ENCODE results near the gene AGAP1.

AGAP1 gene

DNA sequence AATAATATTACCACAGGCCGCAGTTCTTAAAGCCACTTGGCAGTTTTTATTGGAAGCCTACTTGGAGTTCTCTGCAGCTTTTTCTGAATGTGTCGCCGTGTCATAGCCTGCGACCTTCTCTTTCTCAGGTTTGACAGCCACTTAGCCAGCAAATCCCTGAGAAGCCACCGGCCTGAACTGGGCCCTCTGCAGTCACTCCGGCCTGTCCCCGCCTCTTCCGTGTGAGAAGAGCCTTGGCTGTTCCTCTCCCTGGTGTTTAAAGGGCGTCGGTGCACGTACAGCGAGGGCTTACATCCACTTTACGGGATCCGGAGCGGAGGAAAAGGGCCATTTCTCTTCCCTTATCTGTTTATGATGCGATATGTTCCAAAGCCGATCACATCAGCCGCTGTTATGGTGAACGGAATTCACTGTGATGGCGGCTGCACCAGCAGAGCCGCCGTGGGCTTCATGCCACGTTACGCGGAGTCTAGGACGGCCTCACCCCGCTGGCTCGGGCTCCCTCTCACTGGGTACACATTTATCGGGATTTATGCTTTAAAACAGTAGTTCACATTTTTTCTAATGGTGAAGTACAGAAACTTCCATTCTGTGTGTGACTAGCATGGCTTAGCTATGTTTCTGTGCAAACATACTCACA, 607.6 kb downstream of the AGAP1 start:
- no peak for DNase-seq (ENCODE audit: low spot score)

DNA sequence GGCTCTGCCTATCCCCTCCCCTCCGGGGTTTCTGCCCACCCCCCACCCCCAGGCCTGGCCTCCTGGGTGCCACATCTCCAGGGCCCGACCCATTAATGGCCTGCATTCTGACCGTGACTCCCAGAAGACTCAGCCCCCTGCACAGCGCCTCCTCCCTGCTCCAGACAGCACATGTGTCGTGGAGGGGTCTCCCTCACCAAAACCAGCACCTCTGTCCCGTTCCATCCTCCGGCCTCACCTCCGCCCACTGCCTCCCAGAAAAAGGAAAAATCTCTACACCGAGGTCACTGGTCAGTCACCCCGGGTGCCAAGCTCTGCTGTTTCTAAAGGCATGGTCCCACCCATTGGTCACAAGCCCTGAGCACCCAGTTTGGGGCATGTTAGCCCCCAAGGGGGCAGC, 609.1 kb downstream of the AGAP1 start:
- no peak for DNase-seq (ENCODE audit: low spot score)

DNA sequence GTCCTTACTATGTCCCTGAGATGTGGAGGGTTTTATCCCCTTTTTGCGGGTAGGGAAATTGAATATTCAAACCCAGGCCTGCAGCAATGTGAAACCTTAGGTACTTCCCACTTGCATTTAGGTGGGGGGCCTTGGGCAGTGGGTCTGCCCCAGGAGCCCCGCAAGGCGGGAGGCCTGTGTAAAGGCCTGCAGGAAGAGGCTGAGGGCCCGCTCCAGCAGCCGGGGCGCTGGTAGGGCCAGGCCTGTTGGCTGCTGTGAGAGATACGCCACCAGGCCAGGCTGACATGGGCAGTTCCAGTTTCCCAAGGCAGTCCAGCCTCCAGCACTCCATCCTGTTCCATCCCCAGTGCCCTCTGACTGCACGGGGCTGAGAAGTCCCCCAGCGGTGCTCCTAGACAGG, 610.1 kb downstream of the AGAP1 start:
- no peak for DNase-seq (ENCODE audit: low spot score)

DNA sequence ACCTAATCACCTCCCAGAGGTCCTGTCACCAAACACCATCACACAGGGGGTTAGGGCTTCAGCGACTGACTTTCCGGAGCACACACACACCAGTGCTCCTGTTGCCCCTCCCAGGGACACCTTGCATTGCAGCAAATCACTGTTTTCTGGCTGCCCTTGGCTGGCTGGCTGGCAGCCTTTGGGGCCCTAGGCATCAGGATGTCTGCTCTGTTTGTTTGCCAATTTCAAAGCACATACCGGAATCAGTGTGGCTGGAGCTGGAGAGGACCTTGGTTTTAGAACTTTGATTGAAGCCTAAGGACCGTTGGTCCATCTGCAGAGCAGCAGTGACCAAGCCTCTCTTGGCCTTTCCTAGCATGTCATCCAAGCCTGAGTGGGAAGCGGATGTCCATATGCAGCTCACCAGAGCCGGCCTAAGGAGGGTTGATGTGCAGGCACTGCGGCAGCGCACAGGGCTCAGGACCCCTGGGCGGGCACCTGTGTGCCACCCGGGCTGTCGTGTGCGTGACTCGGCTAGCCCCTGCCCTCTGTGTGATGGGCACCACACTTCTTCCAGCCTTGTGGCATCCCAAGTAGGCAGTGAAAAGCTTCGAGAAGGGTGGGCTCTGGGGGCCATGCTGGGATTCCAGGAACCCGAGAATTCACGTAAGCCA, 612.2 kb downstream of the AGAP1 start:
- no peak for DNase-seq (ENCODE audit: low spot score)

DNA sequence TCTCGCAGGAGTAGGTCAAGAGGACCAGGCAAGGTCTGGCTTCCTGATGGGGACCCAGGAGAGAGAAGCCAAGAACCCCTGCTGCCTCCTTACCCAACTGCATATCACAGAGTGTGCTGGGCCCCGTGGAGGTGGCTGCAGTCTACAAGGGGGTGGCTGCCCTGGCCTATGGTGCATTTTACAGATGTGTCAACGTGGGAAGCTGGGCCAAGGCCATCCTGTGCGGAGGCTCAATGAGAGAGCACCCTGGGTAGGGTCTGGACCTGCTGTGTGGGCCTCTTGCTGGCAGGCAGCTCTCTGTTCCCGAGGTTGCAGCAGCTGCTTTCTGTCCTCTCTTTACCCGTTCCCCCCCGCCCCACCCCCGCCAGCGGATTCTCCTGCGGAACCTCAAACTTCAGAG, 612.9 kb downstream of the AGAP1 start:
- no peak for DNase-seq (ENCODE audit: low spot score)

DNA sequence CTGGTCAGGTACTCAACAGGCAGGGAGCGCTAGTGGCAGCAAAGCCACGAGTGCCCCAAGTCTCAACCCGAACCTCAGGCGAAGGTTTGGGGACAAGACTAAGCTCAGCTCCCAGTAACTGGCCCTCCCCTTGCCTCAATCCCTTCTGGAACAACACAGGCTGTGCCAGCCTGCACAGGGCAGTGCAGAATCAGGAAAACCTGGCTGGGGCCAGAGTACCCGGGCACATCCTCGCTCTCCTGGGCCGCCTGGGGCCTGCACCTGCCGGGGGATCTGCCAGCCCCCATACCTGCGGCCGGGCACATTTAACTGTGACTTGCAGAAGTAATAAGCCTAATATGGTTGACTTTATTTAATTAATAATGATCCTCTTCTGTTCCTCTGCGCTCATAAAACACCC, 613.7 kb downstream of the AGAP1 start:
- DNase-seq (ENCODE audit: low spot score): no peak

DNA sequence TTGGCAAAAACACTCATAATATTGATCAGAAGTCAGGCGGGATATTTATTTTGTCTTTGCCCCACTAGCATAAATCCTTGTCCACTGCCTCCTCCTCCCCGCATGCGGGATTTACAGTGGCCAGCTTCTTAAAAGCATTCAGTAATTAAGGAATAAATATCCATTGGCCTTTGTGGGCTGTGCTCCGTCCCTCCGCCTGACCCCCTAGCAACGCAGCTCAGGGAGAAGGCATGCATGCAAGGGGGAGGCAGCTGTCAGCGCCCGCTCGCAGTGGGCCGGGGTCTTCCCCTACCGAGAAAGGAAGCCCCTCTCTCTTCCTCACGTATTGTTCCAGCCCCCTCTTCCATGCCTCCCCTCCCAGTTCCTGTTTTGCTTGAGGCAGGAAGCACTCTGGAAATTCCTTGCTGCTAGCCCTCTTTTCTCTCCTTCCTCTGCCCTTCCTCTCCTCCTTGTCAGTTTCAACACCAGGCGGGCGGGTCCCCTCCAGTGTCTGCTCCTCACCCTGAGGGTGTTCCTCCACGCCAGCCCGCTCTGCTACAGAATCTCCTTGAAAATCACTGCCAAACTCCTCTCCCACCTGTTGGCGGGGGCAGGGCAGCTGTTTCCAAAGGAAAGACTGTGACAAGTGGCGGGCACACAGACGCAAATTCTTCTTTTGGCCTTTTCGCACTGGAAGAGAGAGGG, 614.2 kb downstream of the AGAP1 start:
- DNase-seq (ENCODE audit: low spot score): no peak

DNA sequence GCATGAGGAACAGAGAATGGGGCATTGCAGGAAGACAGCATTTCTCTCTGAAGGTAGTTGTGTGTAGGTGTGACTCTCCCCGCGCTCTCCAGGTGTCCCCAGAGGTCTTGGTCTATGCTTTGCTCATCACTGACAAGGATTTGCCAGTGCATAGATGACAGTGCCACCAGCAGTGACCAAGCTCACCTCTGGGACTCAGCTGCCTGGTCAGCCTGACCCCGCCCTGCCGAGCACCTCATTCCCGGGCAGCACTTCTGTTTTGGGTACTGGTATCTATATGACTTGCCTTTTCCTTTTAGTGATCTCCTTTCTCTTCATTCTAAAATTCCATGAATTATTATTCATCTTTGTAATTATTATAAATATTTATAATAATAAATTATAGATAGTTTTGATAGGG, 615.2 kb downstream of the AGAP1 start:
- no peak for DNase-seq (ENCODE audit: low spot score)

DNA sequence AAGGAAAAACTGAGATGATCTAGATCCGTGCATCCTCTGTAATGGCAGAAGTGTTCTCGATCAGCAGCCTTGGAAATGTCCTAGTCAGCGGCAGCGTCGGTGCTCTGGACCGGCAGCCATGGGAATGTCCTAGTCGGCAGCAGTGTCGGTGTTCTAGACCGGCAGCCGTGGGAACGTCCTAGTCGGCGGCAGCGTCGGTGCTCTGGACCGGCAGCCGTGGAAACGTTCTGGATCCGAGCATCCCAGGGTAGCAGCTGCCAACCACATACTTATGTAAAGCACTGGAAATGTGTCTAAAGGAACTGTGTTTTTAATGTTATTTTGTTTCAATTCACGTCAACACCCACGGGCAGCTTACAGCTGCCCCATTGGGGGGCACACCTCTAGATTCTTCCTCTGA, 615.6 kb downstream of the AGAP1 start:
- no peak for DNase-seq (ENCODE audit: low spot score)

DNA sequence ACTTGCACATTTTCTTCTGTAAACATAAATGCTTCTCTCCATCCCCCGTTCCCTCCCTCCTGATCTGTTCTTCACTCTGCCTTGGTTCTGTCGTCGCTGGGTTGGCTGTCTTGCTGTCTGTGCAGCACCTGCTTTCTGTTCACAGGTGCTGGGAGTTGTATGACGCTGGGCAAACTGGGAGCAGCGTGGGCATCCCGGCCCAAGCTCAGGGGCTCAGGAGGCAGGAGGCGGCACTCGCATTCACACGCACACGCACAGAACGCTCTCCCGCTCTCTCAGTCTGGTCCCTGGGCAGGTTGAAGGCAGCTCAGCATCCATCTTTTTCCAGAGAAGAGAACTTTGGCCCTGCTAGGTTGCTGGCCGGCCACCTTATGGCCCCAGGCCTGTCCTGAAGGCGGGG, 618.6 kb downstream of the AGAP1 start:
- DNase-seq (ENCODE audit: low spot score): no peak

DNA sequence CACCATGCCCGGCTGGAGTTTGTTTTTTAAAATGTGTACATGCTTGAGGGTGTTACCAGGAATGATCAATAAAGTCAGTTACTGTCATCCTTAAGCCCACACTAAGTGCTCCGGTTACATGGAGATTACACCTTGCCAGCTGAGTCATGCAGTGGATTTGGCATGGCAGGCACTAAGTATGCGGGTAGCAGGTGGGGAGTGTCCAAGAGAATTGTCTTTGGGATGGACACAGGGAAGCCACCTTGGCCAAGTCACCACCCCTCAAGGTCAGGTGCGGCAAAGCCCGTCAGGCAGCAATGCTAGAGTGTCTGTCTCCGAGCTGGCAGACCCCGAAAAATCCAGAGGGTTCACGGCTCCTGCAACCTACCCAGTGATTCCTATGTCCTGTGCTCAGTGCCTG, 619.6 kb downstream of the AGAP1 start:
- DNase-seq (ENCODE audit: low spot score): no peak

DNA sequence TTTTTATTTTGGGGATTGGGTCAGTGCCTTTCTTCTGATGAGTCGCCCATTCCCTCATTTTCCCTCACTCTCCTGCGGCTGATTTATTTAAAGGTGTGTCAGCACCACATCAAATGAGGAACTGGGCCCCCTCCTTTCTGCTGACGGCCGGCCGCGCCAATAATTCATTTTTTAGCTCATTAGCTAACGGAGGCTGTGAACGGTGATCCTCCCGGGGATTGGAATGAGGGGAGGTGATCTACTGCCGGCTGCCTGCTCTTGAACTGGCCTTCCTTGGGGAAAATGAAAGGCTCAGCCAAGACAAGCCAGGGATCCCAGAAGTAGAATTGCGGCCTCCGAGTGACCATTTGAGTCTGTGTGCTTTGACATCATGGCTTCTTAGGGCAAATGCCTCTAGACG, 620.1 kb downstream of the AGAP1 start:
- DNase-seq (ENCODE audit: low spot score): no peak

DNA sequence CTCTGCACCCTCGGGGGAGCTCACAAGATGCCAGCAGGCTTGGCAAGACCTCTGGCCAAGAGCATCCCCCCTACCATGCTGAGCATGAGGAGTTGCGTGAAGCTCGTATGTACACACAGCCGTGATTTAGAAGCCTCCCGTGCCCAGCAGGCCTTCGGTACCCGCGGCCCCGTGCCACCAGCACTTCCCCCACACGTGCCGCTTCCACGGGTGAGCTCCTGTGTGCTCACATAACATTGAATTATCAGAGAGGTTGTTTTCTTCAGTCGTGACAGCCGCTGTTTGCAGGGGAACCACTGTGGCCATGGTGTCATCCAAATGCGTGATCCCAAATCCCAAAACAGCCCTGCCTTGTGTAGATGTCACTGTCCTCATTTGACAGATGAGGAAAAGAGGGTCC, 621.1 kb downstream of the AGAP1 start:
- DNase-seq (ENCODE audit: low spot score): no peak

DNA sequence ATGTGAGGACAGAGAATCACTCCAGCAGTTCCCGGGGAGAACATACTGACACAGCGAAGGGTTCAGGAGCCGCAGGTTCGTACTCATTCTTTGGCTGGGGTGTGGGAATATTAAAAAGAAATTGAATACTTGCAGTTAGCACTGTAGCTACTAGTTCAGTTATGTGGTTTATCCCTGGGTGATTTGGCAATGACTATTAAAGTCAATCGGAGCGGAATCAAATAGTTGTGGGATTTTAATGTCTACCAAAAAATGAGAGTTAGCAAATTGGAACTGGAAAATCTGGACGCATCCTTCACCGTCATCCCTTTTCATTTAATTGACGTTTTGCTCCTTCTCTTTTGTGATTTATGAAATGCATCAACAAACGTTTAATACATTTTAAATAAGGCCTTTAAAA, 623.6 kb downstream of the AGAP1 start:
- DNase-seq (ENCODE audit: low spot score): no peak

DNA sequence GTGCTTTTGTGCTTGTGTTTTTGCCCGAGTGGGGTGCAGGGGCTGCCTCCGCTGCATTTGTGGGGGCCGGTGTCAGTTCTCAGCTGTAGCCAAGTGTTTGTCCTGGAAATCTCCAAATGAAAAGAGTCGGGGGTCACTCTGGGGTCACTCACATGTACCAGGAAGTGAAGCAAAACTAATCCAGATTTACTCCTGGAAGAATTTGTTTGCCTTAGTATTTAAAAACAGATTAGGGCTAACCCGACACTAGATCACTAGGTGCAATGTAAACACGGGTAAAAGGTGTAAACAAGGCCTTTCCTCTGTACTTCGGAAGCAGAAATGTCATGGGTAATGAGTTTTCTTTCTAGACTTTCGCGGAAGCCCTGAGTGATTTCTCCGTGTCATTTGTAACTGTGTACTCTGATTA, 624.0 kb downstream of the AGAP1 start:
- DNase-seq (ENCODE audit: low spot score): no peak

DNA sequence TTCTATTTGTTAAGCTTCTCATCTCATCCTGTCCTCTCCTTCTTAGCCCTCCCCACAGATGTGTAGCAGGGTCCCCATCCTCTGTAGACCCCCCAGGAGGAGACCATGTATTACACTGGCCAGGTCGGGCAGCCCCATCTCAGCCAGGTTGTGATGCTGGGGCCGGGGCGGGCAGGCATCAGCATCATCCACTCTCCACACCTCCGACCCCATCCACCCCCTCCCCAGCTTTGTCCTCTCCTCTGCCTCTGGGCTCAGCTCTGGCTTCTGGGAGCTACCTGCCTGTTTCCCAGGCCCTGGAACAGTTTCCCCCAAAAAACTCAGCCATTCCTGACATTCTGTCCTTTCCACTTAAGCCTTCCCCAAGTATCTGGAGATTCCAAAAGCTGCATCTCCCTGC, 625.2 kb downstream of the AGAP1 start:
- no peak for DNase-seq (ENCODE audit: low spot score)

DNA sequence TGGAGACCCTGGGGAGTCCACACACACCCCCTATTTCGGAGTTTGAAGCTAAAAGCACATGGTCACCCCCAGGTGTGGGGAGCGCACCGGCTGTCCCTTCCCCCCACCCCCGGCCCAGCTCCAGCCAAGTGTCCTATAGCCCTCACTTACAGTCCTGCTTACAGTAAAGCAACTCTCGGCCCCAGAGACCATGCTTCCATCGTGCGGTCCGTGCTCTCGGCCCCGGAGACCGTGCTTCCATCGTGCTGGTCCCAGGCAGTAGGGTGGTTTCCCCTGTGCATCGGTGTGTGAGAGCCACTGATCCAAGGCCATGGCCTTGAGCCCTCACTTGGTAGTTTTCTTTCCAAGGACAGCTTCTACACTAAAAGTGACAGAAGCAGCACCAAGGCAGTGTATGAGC, 625.6 kb downstream of the AGAP1 start:
- DNase-seq (ENCODE audit: low spot score): no peak

DNA sequence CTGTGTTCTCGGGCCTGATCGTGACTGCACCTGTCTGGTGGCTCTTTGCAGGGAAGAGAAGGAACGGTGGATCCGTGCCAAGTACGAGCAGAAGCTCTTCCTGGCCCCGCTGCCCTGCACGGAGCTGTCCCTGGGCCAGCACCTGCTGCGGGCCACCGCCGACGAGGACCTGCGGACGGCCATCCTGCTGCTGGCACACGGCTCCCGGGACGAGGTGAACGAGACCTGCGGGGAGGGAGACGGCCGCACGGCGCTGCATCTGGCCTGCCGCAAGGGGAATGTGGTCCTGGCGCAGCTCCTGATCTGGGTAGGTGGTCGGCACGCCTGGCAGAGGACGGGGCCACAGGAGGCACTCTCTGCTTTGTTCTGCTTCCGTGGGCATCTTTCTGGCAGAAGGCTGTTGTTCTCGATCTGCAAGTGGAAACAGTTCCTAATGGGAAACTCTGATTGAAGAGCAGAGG, 626.3 kb downstream of the AGAP1 start:
- no peak for DNase-seq (ENCODE audit: low spot score)

DNA sequence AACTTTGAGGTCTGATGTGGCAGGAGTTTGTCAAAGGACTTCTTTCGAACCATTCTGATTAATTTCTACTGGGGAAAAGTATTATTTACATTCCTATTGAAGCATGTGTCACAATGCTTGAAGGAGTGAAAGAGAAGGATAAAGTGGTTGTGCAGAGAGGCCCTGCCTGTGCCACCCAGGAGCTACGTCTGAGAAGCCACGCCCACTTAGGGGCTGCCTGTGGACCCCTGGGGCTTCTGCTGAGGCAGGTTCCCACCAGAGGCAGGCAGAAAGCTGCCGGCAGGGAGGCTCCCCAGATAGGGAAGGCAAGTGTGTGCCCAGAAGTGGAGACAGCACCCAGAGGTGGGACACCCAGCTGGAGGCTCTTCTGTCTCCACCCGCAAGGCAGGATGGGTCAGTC, 627.0 kb downstream of the AGAP1 start:
- DNase-seq (ENCODE audit: low spot score): no peak

DNA sequence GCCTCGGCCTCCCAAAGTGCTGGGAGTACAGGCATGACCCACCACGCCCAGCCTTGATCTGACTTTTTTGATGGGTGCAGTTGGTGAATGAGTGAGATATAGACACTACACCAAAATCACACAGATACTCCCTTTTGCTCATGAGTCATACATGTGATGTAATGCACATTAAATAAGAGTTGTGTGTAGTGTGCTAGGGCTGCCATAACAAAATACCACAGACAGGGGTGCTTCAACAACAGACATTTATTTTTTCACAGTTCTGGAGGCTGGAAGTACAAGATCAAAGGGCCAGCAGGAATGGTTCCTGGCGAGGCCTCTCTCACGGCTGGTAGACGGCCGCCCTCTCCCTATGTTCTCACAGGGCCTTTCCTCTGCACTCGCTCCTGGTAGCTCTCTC, 627.7 kb downstream of the AGAP1 start:
- DNase-seq (ENCODE audit: low spot score): no peak

DNA sequence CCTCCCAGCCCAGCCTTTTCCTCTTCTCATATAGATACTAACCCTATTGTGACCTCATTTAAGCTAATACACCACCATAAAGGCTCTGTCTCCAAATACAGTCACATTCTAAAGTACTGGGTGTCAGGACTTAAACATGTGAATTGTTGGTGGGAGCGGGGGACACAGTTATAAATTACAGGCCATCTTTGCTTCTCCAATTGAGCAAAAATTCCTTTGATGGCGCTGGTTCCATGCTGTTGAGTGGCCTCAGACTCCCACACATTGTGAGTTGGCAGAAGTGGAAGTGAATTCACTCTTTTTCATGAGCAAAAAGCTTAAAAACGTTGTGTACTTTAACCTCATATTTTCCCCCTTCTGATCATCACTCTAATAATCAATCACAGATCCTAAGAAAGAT, 628.4 kb downstream of the AGAP1 start:
- no peak for DNase-seq (ENCODE audit: low spot score)

DNA sequence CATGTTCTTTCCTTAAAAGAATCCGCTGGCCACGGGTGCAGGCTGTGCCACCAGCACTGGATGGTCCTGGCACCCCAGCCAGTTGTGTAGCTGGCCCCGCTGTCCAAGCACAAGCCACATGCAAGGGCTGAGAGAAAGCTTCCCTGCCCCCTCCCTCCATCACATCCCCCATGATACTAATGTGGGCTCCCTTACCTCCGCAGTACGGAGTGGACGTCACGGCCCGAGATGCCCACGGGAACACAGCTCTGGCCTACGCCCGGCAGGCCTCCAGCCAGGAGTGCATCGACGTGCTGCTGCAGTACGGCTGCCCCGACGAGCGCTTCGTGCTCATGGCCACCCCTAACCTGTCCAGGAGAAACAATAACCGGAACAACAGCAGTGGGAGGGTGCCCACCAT, 629.9 kb downstream of the AGAP1 start:
- no peak for DNase-seq (ENCODE audit: low spot score)

DNA sequence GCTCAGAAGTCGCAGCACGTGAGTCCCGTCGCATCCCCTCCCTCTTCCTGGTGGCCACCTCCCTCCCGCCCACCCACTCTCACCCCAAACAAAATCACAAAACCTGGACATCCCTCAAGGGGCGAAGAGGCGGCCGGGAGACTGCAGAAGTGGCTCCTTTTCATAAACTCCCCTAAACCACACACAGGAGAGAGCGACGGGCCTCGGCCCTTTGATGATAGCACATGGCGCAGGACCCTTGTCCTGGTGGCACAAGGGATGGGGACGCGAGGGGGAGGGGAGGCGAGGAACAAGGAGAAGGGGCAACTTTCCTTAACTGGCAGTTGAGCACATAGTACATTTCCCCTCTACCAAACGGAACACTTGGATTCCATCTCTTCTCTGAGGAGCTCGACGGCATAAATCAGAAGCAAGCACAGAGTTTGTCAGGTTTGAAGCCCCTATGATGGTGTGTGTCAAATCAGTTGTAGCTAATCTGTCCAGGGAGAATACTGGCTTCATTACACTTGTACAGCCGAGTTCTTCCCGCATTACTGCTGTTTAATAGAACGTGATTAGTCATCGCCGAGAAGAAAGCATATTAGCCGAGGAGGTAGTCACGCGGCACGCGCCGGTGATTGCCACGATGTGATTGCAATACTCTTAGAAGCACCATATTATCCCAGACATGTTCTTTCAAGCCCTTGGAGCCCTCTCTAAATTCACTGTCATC, 630.5 kb downstream of the AGAP1 start:
- DNase-seq (ENCODE audit: low spot score): no peak

Measured in activated CD4-positive, alpha-beta T cell treated with anti-CD3 and anti-CD28 coated beads, Interleukin-2, Interleukin-4, amounts not matched to agents 100 ng/mL and 50 ng/mL, durations not matched to agents 16 hours and 8 hours (primary cell).